NT2/D1 (cell line): ENCODE results near the gene CALR3.

Source experiments
- DNase-seq: peaks from one replicate; pipeline ENCODE4 v3.0.0-alpha.2; 2011; ENCODE audit warnings: low read depth, low spot score
- H3K27me3 ChIP-seq: 2 replicates; pipeline ENCODE4 v1.6.0; 2011; ENCODE audit warnings: mild to moderate bottlenecking; ENCODE audit not compliant: insufficient read length, insufficient read depth
- H3K36me3 ChIP-seq: 2 replicates; pipeline ENCODE4 v1.6.1; 2011; ENCODE audit warnings: mild to moderate bottlenecking, low read length, mixed read lengths; ENCODE audit not compliant: insufficient read depth, insufficient read length
- H3K4me1 ChIP-seq: 2 replicates; pipeline ENCODE4 v1.5.1; 2011; ENCODE audit not compliant: insufficient read depth, insufficient read length
- H3K4me3 ChIP-seq: 2 replicates; pipeline ENCODE4 v1.5.1; 2011; ENCODE audit warnings: low read depth; ENCODE audit not compliant: insufficient read length
- H3K9ac ChIP-seq: 2 replicates; pipeline ENCODE4 v1.6.0; 2011; ENCODE audit warnings: low read depth; ENCODE audit not compliant: insufficient read length
- H3K9me3 ChIP-seq: 2 replicates; pipeline ENCODE4 v1.5.1; 2011; ENCODE audit warnings: mild to moderate bottlenecking, low read length; ENCODE audit not compliant: insufficient read depth
- SUZ12 ChIP-seq: IDR thresholded peaks from 2 replicates; pipeline ENCODE4 v1.6.1; 2011; ENCODE audit not compliant: insufficient read length, insufficient read depth; ENCODE audit errors: extremely low read depth
- YY1 ChIP-seq: IDR thresholded peaks from 2 replicates; pipeline ENCODE4 v1.6.1; 2011; ENCODE audit not compliant: insufficient read length, insufficient read depth
- ZNF274 ChIP-seq: IDR thresholded peaks from 2 replicates; pipeline ENCODE4 v1.6.1; 2011; ENCODE audit warnings: mild to moderate bottlenecking, low read depth, low read length

CALR3 gene

DNA sequence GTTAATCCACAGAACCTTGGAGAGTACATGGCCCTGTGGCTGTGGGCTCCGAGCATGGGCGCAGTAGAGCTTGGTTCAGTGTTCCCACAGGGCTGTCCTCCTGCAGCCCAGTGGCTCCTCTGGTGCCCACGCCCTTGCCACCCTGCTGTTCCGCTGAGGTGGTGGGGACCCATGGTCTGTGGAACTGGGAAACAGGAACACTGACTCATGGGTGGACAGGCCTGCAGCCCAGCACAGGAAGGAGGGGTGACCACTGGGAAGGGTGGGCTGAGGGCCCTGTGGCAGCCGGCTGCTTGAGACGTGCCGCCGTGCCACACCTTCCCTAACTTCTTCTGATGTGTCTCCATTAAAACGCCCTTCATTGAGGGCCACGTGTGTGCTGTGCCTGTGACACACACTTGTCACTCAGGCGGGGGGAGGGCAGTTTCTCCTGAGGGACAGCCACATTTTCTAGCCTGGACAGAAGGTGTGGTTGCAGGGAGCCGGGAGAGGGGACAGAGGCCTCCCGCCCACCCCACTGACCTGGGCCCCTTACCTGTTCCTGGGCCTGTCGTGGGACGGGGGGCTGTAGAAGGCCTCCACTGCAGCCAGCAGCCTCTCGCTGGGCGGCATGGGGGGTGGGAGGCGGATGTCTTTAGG is 25.1 kb upstream of the CALR3 start:
- Histone ChIP-seq H3K36me3 (peaks cover 96% of the 10 kb centered on the region), H3K27me3 (no peaks in the 10 kb centered on the region), H3K9ac (no peak overlapping the region), H3K9me3 (no peaks in the 10 kb centered on the region), H3K4me3 (no peak overlapping the region), H3K4me1 (peaks cover 5% of the 10 kb centered on the region)
- no peak for DNase-seq
- TF ChIP-seq ZNF274: no peak
- TF ChIP-seq SUZ12: no peak
- no peak for TF ChIP-seq YY1

GRCh38 chr19:16520074-16520973 is 24.4 kb upstream of the CALR3 start:
- Histone ChIP-seq H3K9ac (no peak overlapping the region), H3K4me1 (peaks cover 2% of the 10 kb centered on the region), H3K9me3 (no peaks in the 10 kb centered on the region), H3K27me3 (no peaks in the 10 kb centered on the region), H3K4me3 (no peak overlapping the region), H3K36me3 (peaks cover 93% of the 10 kb centered on the region)
- DNase-seq: no peak
- TF ChIP-seq ZNF274: no peak

- peaks cover 92% of the 10 kb centered on the region for H3K36me3 ChIP-seq
- no peak for DNase-seq
- no peaks in the 10 kb centered on the region for H3K9me3 ChIP-seq
- H3K9ac ChIP-seq: no peak overlapping the region
- H3K4me3 ChIP-seq: no peak overlapping the region
- TF ChIP-seq SUZ12: no peak
- TF ChIP-seq ZNF274: no peak
- no peak for TF ChIP-seq YY1
- H3K27me3 ChIP-seq: no peaks in the 10 kb centered on the region
- H3K4me1 ChIP-seq: no peaks in the 10 kb centered on the region
Measured at GRCh38 chr19:16519230-16519687, 23.3 kb upstream of the CALR3 start.

DNA sequence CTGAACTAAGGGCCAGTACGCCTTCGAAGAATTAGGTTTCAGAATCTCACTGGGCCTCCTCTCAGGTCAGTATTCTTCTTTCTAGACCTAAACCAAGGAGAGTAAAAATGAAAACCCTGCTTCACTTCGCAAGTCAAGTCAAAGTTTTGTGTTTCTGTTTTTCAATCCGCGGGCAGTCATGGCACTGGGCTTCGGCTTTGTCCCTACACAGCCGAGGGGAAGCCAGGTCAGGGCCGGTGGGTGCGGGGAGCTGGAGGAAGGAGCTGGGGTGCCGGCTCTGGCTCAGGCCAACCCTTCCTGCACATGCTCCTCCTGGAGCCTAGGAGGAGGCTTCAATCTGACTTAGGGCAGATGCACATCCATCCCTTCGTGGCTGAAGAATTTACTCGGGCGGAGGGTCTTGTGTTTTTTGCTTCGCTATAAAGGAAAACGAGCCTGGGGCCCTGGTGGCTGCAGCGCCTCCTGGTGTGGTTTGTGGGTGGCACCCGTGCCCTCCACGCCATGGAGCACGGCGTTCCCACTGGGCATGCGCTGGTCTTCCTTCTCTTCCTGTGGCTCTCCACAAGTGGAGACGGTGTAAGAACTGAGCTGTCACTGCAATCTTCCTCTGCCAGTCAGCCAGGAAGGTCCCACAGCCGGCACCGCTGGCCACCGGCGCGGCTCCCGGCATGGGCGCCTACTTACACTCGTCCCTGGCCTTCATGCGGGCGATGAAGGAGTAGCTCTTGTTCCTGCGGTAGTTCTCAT is 22.7 kb upstream of the CALR3 start:
- H3K9me3 ChIP-seq: no peaks in the 10 kb centered on the region
- TF ChIP-seq ZNF274: no peak
- no peak for TF ChIP-seq SUZ12
- no peak for TF ChIP-seq YY1
- peaks cover 86% of the 10 kb centered on the region for H3K36me3 ChIP-seq
- no peaks in the 10 kb centered on the region for H3K4me1 ChIP-seq
- no peaks in the 10 kb centered on the region for H3K27me3 ChIP-seq
- no peak overlapping the region for H3K4me3 ChIP-seq
- no peak for DNase-seq
- H3K9ac ChIP-seq: no peak overlapping the region

DNA sequence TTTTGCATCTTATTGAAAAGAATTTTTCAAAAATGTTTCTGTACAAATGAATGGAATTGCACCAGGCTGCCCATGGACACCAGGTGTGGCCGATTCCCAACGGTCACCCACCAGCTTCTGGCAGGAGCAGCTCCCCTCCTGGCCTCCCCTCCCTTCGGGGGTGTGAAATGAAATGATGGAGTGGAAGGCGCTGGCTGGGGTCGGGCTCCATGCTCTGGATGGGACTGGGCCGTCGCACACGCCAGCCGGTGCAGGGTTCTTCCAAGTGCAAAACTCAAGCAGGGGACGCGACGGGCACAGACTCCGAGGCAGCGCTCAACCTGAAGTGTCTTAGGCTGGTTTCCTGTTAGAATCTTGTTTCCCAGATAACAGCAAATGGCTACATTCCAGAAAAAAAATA is 22.1 kb upstream of the CALR3 start:
- Histone ChIP-seq H3K9ac (no peak overlapping the region), H3K27me3 (no peaks in the 10 kb centered on the region), H3K4me1 (no peaks in the 10 kb centered on the region), H3K4me3 (no peak overlapping the region), H3K9me3 (no peaks in the 10 kb centered on the region), H3K36me3 (peaks cover 83% of the 10 kb centered on the region)
- no peak for TF ChIP-seq SUZ12
- TF ChIP-seq ZNF274: no peak
- no peak for TF ChIP-seq YY1
- DNase-seq: no peak

- TF ChIP-seq ZNF274 (no peak), SUZ12 (no peak), YY1 (no peak)
- Histone ChIP-seq H3K4me3 (no peak overlapping the region), H3K36me3 (peaks cover 83% of the 10 kb centered on the region), H3K9me3 (no peaks in the 10 kb centered on the region), H3K4me1 (no peaks in the 10 kb centered on the region), H3K27me3 (no peaks in the 10 kb centered on the region), H3K9ac (no peak overlapping the region)
- no peak for DNase-seq
Measured at GRCh38 chr19:16516923-16517610, 21.1 kb upstream of the CALR3 start.

DNA sequence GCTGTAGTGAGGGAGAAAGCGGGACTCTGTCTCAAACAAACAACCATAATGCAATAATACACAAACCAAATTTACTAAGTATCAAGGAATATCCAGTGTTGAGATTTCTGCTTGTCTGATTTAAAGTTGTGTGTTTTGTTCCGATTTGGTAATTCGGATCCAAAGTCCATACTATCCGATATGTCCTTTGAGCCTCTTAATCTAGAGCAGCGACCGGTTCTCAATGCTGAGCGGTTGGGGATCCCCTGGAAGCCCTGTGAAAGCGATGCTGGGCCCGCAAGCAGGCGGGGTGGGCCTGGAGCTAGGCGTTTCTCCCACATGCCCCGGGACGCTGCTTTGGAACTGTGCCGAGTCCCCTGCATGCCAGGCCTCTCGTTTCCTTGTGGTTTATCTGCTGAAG is 20.4 kb upstream of the CALR3 start:
- H3K9ac ChIP-seq: no peak overlapping the region
- TF ChIP-seq ZNF274 (no peak), SUZ12 (no peak), YY1 (no peak)
- H3K27me3 ChIP-seq: no peaks in the 10 kb centered on the region
- peaks cover 82% of the 10 kb centered on the region for H3K36me3 ChIP-seq
- no peak overlapping the region for H3K4me3 ChIP-seq
- no peak for DNase-seq
- no peaks in the 10 kb centered on the region for H3K9me3 ChIP-seq
- no peaks in the 10 kb centered on the region for H3K4me1 ChIP-seq
